Neural progenitor cell (in vitro differentiated cells): Measurements from ENCODE around the gene MDH1.

Experiments
- CTCF ChIP-seq: fragments of 200-600 bp; sonication (generic); IDR thresholded peaks from 2 replicates; pipeline ENCODE4 v1.5.1; 2017; ENCODE audit warnings: antibody characterized with exemption, mild to moderate bottlenecking
- EZH2 ChIP-seq: fragments of 200-600 bp; sonication (generic); IDR thresholded peaks from 2 replicates; pipeline ENCODE4 v1.6.1; 2017; ENCODE audit warnings: antibody characterized with exemption, mild to moderate bottlenecking, moderate library complexity
- EZH2phosphoT487 ChIP-seq: fragments of 200-600 bp; sonication (generic); IDR thresholded peaks from 2 replicates; pipeline ENCODE4 v1.6.1; 2017; ENCODE audit warnings: antibody characterized with exemption

GRCh38 chr2:63545023-63545422 is 43.7 kb upstream of the MDH1 start:
- no peak for TF ChIP-seq CTCF
- no peak for TF ChIP-seq EZH2
- no peak for TF ChIP-seq EZH2phosphoT487
